Mucosa of descending colon (tissue), 3 donors: ENCODE results near the gene OCIAD1. TPM values are rescaled to one million over a fixed set of nuclear protein-coding genes. Genes with fewer than 3 reads are reported as not detected.
"Not testable (repeated sequence)": the region's sequence is repeated elsewhere in the genome, so short reads cannot be mapped to it uniquely, and the experiment has no call there.

Experiments used
- ATAC-seq: fragments of 200-7000 bp; cut with Tn5 transposase; one replicate; pipeline ENCODE4 v1.9.1; 2020; ENCODE audit warnings: mild to moderate bottlenecking, moderate library complexity
- DNase-seq, 3 donors: peaks; one replicate each; pipeline ENCODE4 v3.0.0-alpha.2; 2020
- H3K36me3 ChIP-seq: fragments of 200-600 bp; one replicate; pipeline ENCODE4 v1.8.0; 2021; ENCODE audit warnings: low read depth, mild to moderate bottlenecking
- H3K4me1 ChIP-seq: fragments of 200-600 bp; one replicate; pipeline ENCODE4 v1.8.0; 2021; ENCODE audit warnings: low read depth, mild to moderate bottlenecking
- H3K4me3 ChIP-seq: fragments of 200-600 bp; one replicate; pipeline ENCODE4 v1.8.0; 2021; ENCODE audit warnings: mild to moderate bottlenecking
- H3K9me3 ChIP-seq: fragments of 200-600 bp; one replicate; pipeline ENCODE4 v1.8.0; 2021; ENCODE audit warnings: mild to moderate bottlenecking
- intact Hi-C, 2 donors: fragments of 100-400 bp; cut with DNase I in 1 of 2; cut with micrococcal nuclease in 1 of 2; formaldehyde crosslinking; loops; one replicate each; pipeline versions ENCODE4 v1.11.0 to v1.11.1; 2022; cut with DNase I, micrococcal nuclease
- total RNA-seq, 3 donors: library from RNA; stranded (reverse); fragmentation: NEBNext Ultra II Directional in 2 of 3; extraction: Animal tissue kit (Norgen Biotek cat#: 25700) in 2 of 3; gene quantifications; one replicate each; pipeline versions ENCODE4 v1.2.1 to v1.2.4, GENCODE V29; 2021 to 2023
- TF ChIP-seq, protein P1 (sequence below): fragments of 200-600 bp; IDR thresholded peaks from one replicate; pipeline ENCODE4 v1.8.0; 2022; ENCODE audit warnings: antibody characterized with exemption, mild to moderate bottlenecking
- donor health status: DM: no; HTN: no; CAD: no; lungs with moderate emphysema.
- donor health status: DM: no; HTN: no; CAD: no.
- donor health status: DM: no; HTN: yes; CAD: no.

The OCIAD1 gene
- total RNA-seq, 3 donors from 2014 or later: 119 to 150 (median 133) TPM

DNA sequence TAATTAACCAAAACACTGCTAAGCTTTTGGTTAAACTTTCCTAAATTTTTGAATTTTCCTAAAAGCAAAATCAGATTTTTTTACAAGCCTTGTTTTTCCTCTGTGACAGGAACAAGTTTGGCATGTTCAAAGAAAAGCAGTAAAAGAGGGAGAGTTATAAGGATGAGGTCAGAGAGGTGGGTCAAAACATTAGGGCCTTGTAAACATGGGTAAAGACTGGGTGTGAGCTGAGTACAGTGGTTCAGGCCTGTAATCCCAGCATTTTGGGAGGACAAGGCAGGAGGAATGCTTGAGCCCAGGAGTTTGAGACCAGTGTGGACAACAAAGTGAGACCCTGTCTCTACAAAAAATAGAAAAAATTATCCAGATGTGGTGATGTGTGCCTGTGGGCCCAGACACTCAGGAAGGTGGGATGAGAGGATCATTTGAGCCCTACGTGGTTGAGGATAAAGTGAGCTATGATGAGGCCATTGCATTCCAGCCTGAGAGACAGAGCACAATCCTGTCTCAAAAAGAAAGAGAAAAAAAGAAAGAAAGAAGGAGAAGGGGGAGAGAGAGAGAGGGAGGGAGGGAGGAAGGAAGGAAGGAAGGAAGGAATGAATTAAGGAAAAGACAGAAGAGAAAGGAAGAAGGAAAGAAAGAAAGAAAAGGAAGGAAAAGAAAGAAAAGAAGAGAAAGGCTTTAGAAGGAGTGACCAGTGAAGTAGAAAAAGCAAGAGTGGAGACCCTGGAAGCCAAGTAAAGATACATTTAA lies 33.8 kb upstream of the OCIAD1 start:
- TF ChIP-seq, protein P1, sequence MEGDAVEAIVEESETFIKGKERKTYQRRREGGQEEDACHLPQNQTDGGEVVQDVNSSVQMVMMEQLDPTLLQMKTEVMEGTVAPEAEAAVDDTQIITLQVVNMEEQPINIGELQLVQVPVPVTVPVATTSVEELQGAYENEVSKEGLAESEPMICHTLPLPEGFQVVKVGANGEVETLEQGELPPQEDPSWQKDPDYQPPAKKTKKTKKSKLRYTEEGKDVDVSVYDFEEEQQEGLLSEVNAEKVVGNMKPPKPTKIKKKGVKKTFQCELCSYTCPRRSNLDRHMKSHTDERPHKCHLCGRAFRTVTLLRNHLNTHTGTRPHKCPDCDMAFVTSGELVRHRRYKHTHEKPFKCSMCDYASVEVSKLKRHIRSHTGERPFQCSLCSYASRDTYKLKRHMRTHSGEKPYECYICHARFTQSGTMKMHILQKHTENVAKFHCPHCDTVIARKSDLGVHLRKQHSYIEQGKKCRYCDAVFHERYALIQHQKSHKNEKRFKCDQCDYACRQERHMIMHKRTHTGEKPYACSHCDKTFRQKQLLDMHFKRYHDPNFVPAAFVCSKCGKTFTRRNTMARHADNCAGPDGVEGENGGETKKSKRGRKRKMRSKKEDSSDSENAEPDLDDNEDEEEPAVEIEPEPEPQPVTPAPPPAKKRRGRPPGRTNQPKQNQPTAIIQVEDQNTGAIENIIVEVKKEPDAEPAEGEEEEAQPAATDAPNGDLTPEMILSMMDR: no peak
- ATAC-seq (peak; percentile 92), DNase-seq (peak in 1 of 3 donors; percentile 10)
- no peaks in the 10 kb centered on the region for H3K36me3 ChIP-seq
- intact Hi-C loops: no loop called here
- H3K4me3 ChIP-seq: no peak overlapping the region
- peaks cover 3% of the 10 kb centered on the region for H3K4me1 ChIP-seq
- H3K9me3 ChIP-seq: no peaks in the 10 kb centered on the region

DNA sequence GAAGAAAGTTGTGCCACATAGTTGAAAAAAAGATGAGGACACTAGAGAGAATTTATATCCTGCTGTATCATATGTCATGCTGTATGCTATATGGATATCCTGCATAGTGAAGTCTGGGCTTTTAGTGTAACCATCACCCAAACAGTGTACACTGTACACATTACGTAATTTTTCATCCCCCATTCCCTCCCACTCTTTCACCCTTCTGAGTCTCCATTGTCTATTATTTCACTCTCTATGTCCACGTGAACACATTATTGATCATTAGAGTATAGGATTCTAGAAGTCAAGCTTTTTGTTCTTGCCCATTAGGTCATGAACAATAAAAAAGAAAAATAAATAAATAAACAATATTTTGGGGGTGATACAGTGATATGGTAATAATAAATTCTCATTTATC lies 32.8 kb upstream of the OCIAD1 start:
- H3K9me3 ChIP-seq: no peaks in the 10 kb centered on the region
- no peak overlapping the region for H3K4me3 ChIP-seq
- intact Hi-C loops: no loop called here
- DNase-seq: no peak
- peaks cover 3% of the 10 kb centered on the region for H3K4me1 ChIP-seq
- TF ChIP-seq, protein P1: no peak
- no peaks in the 10 kb centered on the region for H3K36me3 ChIP-seq
- ATAC-seq: no peak

DNA sequence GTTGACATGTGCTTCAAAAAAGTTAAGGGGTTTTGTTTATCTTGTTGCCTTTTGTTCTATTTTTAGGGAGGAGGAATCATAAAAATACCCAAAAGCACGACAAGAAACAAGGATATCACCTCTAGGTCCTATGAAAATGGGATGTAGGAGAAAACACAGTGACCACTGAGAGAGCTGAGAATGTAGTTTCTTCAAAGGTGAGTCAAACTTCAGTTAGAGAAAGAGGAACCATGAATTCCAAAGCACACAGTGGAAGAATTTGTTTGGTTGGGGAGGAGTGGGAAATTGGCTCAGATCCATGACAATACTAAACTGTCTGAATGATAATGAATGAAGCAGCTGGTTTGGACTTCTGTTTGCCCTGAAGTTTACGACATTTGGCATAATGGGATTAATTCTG lies 31.7 kb upstream of the OCIAD1 start:
- TF ChIP-seq, protein P1: no peak
- no peak overlapping the region for H3K4me3 ChIP-seq
- H3K4me1 ChIP-seq: peaks cover 3% of the 10 kb centered on the region
- ATAC-seq (no peak), DNase-seq (no peak)
- H3K36me3 ChIP-seq: no peaks in the 10 kb centered on the region
- no peaks in the 10 kb centered on the region for H3K9me3 ChIP-seq
- intact Hi-C loops: no loop called here

DNA sequence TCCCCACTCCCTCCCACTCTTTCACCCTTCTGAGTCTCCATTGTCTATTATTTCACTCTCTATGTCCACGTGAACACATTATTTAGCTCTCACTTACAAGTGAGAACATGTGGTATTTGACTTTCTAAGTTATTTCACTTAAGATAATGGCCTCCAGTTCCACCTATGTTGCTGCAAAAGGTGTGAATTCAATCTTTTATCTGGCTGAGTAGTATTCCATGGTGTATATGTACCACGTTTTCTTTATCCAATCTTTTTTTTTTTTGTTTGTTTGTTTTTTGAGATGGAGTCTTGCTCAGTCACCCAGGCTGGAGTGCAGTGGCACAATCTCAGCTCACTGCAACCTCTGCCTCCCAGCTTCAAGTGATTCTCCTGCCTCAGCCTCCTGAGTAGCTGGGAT lies 30.7 kb upstream of the OCIAD1 start:
- H3K4me3 ChIP-seq, H3K36me3 ChIP-seq, intact Hi-C loops, H3K9me3 ChIP-seq, ATAC-seq, H3K4me1 ChIP-seq, DNase-seq: not testable (repeated sequence)

DNA sequence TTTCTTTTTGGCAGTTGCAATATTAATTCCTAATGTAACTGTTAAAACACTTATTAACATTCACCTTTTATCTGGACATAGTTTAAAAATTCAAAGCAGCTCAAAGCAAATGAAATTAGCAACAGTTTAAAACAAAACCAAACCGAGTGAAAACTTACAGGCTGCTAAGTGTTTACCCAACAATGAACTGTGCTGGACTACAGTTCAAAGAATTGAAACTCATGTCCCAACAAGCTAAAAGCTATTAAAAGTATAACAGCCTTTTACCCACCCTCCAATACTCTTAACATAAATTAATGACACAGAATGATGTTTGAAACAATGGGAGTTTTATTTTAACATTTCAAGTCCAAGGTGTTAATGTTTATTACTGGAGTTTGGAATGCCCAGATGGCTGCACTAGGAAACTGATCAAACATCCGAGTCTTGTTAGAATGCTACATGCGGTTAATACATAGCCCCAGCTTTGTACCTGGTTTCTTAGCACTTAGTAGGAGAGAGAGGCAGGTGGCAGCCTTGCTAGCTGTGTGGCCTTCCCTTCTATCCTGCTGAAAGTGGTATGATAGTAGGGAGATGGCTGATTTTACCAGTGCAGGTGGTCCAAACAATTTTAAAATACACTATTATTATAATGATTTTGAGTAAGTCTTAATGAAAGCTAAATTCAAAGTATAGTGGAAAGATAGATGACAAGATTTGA lies 29.7 kb upstream of the OCIAD1 start:
- Histone ChIP-seq H3K36me3 (no peaks in the 10 kb centered on the region), H3K4me1 (peaks cover 3% of the 10 kb centered on the region), H3K9me3 (no peaks in the 10 kb centered on the region), H3K4me3 (no peak overlapping the region)
- intact Hi-C loops: no loop called here
- TF ChIP-seq, protein P1: no peak
- ATAC-seq (no peak), DNase-seq (no peak)

DNA sequence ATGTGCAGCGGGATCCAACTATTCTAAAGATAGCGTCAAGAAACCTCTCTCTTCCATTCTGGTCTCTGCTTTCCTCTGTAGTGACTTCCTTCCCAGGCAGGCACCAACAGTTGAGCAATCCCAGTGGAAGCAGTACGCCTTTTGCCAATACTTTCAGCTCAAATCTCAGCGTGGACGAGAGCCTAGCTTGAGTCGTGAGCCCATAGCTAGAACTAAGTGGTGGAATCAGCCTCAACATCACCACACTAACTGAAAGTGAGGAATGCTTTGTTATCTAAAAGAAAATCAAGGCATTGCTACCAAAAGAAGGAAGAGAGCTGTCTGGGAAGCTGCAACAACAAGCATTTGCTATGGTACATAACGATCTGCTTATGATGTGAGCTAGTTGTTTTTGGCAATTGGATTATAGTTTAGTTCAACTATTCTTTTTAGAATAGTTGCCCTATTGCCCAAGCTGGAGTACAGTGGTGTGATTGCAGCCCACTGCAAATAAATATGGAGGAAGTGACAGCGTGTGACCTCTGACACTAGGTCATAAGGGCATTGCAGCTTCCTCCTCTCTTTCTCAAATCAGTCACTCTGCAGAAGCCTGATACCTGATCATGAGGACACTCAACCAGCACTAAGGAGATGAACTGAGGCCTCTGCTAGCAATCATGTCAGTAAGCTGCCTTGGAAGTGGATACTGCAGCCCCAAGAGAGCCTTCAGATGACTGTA lies 26.1 kb upstream of the OCIAD1 start:
- H3K4me1 ChIP-seq: no peaks in the 10 kb centered on the region
- intact Hi-C loops: no loop called here
- ATAC-seq (no peak), DNase-seq (no peak)
- no peak overlapping the region for H3K4me3 ChIP-seq
- no peaks in the 10 kb centered on the region for H3K36me3 ChIP-seq
- TF ChIP-seq, protein P1: no peak
- H3K9me3 ChIP-seq: no peaks in the 10 kb centered on the region
